SK-N-SH treated with all-trans-retinoic acid at 6 μM for 48 hours (cell line): ENCODE results near the gene CNIH2.

Experiments
- ARNTL ChIP-seq: fragments of 450-650 bp; formaldehyde crosslinking; IDR thresholded peaks from 2 replicates; pipeline ENCODE4 v1.5.0; 2020; ENCODE audit warnings: low read depth, mild to moderate bottlenecking, moderate library complexity, borderline replicate concordance
- GLIS3 ChIP-seq: fragments of 250-450 bp; sonication (Bioruptor Pico); IDR thresholded peaks from 2 replicates; pipeline ENCODE4 v1.5.0; 2020; ENCODE audit warnings: mild to moderate bottlenecking, moderate library complexity
- ISL1 ChIP-seq: fragments of 250-450 bp; sonication (Bioruptor Pico); IDR thresholded peaks from 2 replicates; pipeline ENCODE4 v2.1.2; 2022; ENCODE audit warnings: mild to moderate bottlenecking, moderate library complexity
- OSR1 ChIP-seq: fragments of 250-450 bp; sonication (Bioruptor Pico); IDR thresholded peaks from 2 replicates; pipeline ENCODE4 v1.8.0; 2022; ENCODE audit warnings: moderate library complexity, mild to moderate bottlenecking, inconsistent platforms
- TCF4 ChIP-seq: fragments of 250-450 bp; sonication (Bioruptor Pico); IDR thresholded peaks from 2 replicates; pipeline ENCODE4 v1.8.0; 2021; ENCODE audit warnings: mild to moderate bottlenecking, moderate library complexity, borderline replicate concordance

GRCh38 chr11:66318600-66318970 is 40.6 kb downstream of the CNIH2 start:
- TF ChIP-seq OSR1 (CRISPR knock-in tag) (no peak), ISL1 (no peak), GLIS3 (CRISPR knock-in tag) (no peak), ARNTL (CRISPR knock-in tag) (no peak), TCF4 (CRISPR knock-in tag) (no peak)
